GM23338 (cell line): ENCODE data around the gene KIF18A. TPM values are rescaled to one million over a fixed set of nuclear protein-coding genes. Genes with fewer than 3 reads are reported as not detected.

Experiments
- ATAC-seq: fragments of 200-7000 bp; cut with Tn5 transposase; 3 replicates; pipeline ENCODE4 v1.9.1; 2020
- DNase-seq: peaks from one replicate; pipeline ENCODE4 v3.0.0-alpha.2; 2015; ENCODE audit warnings: low spot score
- H2AFZ ChIP-seq: fragments of 200-600 bp; sonication (generic); 2 replicates; pipeline ENCODE4 v1.8.0; 2016; ENCODE audit warnings: antibody characterized with exemption, mild to moderate bottlenecking, moderate library complexity
- H3F3A ChIP-seq: fragments of 200-600 bp; sonication (generic); replicated peaks from 2 replicates; pipeline ENCODE4 v1.8.0; 2017; ENCODE audit warnings: antibody characterized with exemption, mixed run types, low read depth
- H3K27ac ChIP-seq: fragments of 200-600 bp; sonication (generic); 2 replicates; pipeline ENCODE4 v1.6.1; 2016; ENCODE audit warnings: low read depth
- H3K27me3 ChIP-seq: fragments of 200-600 bp; sonication (generic); 2 replicates; pipeline ENCODE4 v1.8.0; 2016; ENCODE audit warnings: mild to moderate bottlenecking, mixed run types, moderate library complexity; ENCODE audit not compliant: insufficient read depth
- H3K36me3 ChIP-seq: fragments of 200-600 bp; sonication (generic); 2 replicates; pipeline ENCODE4 v1.8.0; 2016; ENCODE audit warnings: mild to moderate bottlenecking; ENCODE audit not compliant: insufficient read depth
- H3K4me1 ChIP-seq: fragments of 200-600 bp; sonication (generic); 2 replicates; pipeline ENCODE4 v1.8.0; 2016; ENCODE audit warnings: mild to moderate bottlenecking, moderate library complexity; ENCODE audit not compliant: insufficient read depth
- H3K4me2 ChIP-seq: fragments of 200-600 bp; sonication (generic); 2 replicates; pipeline ENCODE4 v1.7.1; 2017; ENCODE audit warnings: mixed run types
- H3K4me3 ChIP-seq: fragments of 200-600 bp; sonication (generic); 2 replicates; pipeline ENCODE4 v1.6.1; 2016; ENCODE audit warnings: mixed run types
- H3K79me2 ChIP-seq: fragments of 200-600 bp; sonication (generic); replicated peaks from 2 replicates; pipeline ENCODE4 v1.8.0; 2017; ENCODE audit warnings: mild to moderate bottlenecking; ENCODE audit not compliant: insufficient read depth
- H3K9me2 ChIP-seq: fragments of 200-600 bp; sonication (generic); 2 replicates; pipeline ENCODE4 v1.8.0; 2017; ENCODE audit not compliant: insufficient read depth
- H4K20me1 ChIP-seq: fragments of 200-600 bp; sonication (generic); replicated peaks from 2 replicates; pipeline ENCODE4 v1.8.0; 2017; ENCODE audit warnings: mild to moderate bottlenecking; ENCODE audit not compliant: insufficient read depth
- H3K27ac Mint-ChIP-seq: 2 replicates; pipeline ENCODE4 v1.8.0; 2020; ENCODE audit warnings: inconsistent platforms, mild to moderate bottlenecking, moderate library complexity, mixed read lengths
- H3K27me3 Mint-ChIP-seq: 3 replicates; pipeline ENCODE4 v1.8.0; 2022; ENCODE audit warnings: low read depth, mild to moderate bottlenecking, moderate library complexity, mixed read lengths, inconsistent platforms; ENCODE audit not compliant: insufficient read depth, poor library complexity
- H3K36me3 Mint-ChIP-seq: 3 replicates; pipeline ENCODE4 v1.8.0; 2021; ENCODE audit warnings: low read depth, mild to moderate bottlenecking, inconsistent platforms, moderate library complexity, mixed read lengths
- H3K4me1 Mint-ChIP-seq: 3 replicates; pipeline ENCODE4 v1.8.0; 2020; ENCODE audit warnings: mild to moderate bottlenecking, inconsistent platforms, mixed read lengths
- H3K4me3 Mint-ChIP-seq: 3 replicates; pipeline ENCODE4 v1.8.0; 2021; ENCODE audit warnings: moderate library complexity, mild to moderate bottlenecking, inconsistent platforms, mixed read lengths
- H3K9me3 Mint-ChIP-seq: 3 replicates; pipeline ENCODE4 v1.8.0; 2020; ENCODE audit warnings: moderate library complexity, mild to moderate bottlenecking, inconsistent platforms, mixed read lengths
- CREB1 ChIP-seq: fragments of 250-450 bp; sonication (Bioruptor Pico); IDR thresholded peaks from 2 replicates; pipeline ENCODE4 v1.5.0; 2020; ENCODE audit warnings: low read depth, mild to moderate bottlenecking, moderate library complexity
- CTCF ChIP-seq, 2 experiments: fragments of 200-600 bp in 1 of 2; sonication (generic) in 1 of 2; conservative IDR thresholded peaks; 2 replicates each; pipeline versions ENCODE4 v1.5.1 to v1.6.1; 2016 to 2017; ENCODE audit warnings: antibody characterized with exemption in 2 of 2, low read depth in 2 of 2, mild to moderate bottlenecking in 2 of 2, moderate library complexity in 1 of 2
- ETS1 ChIP-seq: IDR thresholded peaks from 2 replicates; pipeline ENCODE4 v1.6.1; 2016; ENCODE audit warnings: antibody characterized with exemption
- EZH2 ChIP-seq: fragments of 200-600 bp; sonication (generic); IDR thresholded peaks from one replicate; pipeline ENCODE4 v1.8.0; 2017; ENCODE audit warnings: antibody characterized with exemption, mild to moderate bottlenecking, low read depth; ENCODE audit not compliant: unreplicated experiment
- EZH2phosphoT487 ChIP-seq: fragments of 200-600 bp; sonication (generic); IDR thresholded peaks from one replicate; pipeline ENCODE4 v1.8.1; 2018; ENCODE audit warnings: antibody characterized with exemption; ENCODE audit not compliant: unreplicated experiment
- JUNB ChIP-seq: IDR thresholded peaks from one replicate; pipeline ENCODE4 v1.6.1; 2016; ENCODE audit warnings: antibody characterized with exemption; ENCODE audit not compliant: unreplicated experiment
- NANOG ChIP-seq: IDR thresholded peaks from 2 replicates; pipeline ENCODE4 v1.6.1; 2016; ENCODE audit warnings: antibody characterized with exemption, borderline replicate concordance
- POLR2AphosphoS5 ChIP-seq: IDR thresholded peaks from 2 replicates; pipeline ENCODE4 v1.6.1; 2016; ENCODE audit warnings: antibody characterized with exemption, low read depth
- STAT1 ChIP-seq: IDR thresholded peaks from one replicate; pipeline ENCODE4 v1.6.1; 2016; ENCODE audit warnings: antibody characterized with exemption; ENCODE audit not compliant: unreplicated experiment
- ZNF114 ChIP-seq: fragments of 250-450 bp; sonication (Bioruptor Pico); IDR thresholded peaks from 2 replicates; pipeline ENCODE4 v1.5.0; 2020; ENCODE audit warnings: mild to moderate bottlenecking, moderate library complexity
- ZNF331 ChIP-seq: fragments of 250-450 bp; sonication (Bioruptor Pico); IDR thresholded peaks from 2 replicates; pipeline ENCODE4 v1.5.0; 2020; ENCODE audit warnings: low read depth, mild to moderate bottlenecking, moderate library complexity
- polyA plus RNA-seq: library from polyadenylated mRNA; unstranded; fragments of >200 nt; fragmentation: Nextera tagmentation; extraction: Ambion mirVana; gene quantifications from 2 replicates; pipeline ENCODE4 v1.2.1, GENCODE V29; 2016
- total RNA-seq: library from RNA; depleted of rRNA; stranded (reverse); fragments of >200 nt; shearing (Covaris generic); gene quantifications from 2 replicates; pipeline ENCODE4 v1.2.3, GENCODE V29; 2014

KIF18A gene
- total and polyA plus RNA-seq, 2 experiments from 2014 or later = 22.2 to 26.5 TPM

GRCh38 chr11:27995083-27995482, 112.9 kb downstream of the KIF18A start (continued):
- TF ChIP-seq STAT1 (no peak), ZNF114 (no peak), ZNF331 (CRISPR knock-in tag) (no peak), POLR2AphosphoS5 (no peak), ETS1 (no peak), NANOG (no peak), EZH2phosphoT487 (no peak), EZH2 (no peak), CTCF (conservative IDR thresholded peaks at IDR 0.05; ENCODE audit: low read depth in 2 of 2) (no peak), JUNB (no peak), CREB1 (no peak)

- no peak overlapping the region for H3K4me3 ChIP-seq
- Mint-ChIP-seq H3K27me3 (no peaks in the 10 kb centered on the region), H3K27ac (no peak overlapping the region), H3K36me3 (no peaks in the 10 kb centered on the region), H3K4me1 (no peaks in the 10 kb centered on the region), H3K9me3 (no peaks in the 10 kb centered on the region), H3K4me3 (no peak overlapping the region)
- no peaks in the 10 kb centered on the region for H4K20me1 ChIP-seq
- H3K79me2 ChIP-seq = no peaks in the 10 kb centered on the region
- no peaks in the 10 kb centered on the region for H3K9me2 ChIP-seq
- DNase-seq (no peak), ATAC-seq (no peak)
- H3K36me3 ChIP-seq = no peaks in the 10 kb centered on the region
- H2AFZ ChIP-seq = no peak overlapping the region
- no peak for TF ChIP-seq EZH2phosphoT487
- TF ChIP-seq ETS1 = no peak
- TF ChIP-seq ZNF114 = no peak
- no peak for TF ChIP-seq ZNF331 (CRISPR knock-in tag)
- TF ChIP-seq EZH2 = no peak
- TF ChIP-seq JUNB = no peak
- no peak for TF ChIP-seq STAT1
- H3K27ac ChIP-seq = no peak overlapping the region
- H3K4me1 ChIP-seq = no peaks in the 10 kb centered on the region
- no peaks in the 10 kb centered on the region for H3F3A ChIP-seq
- H3K27me3 ChIP-seq = no peaks in the 10 kb centered on the region
- H3K4me2 ChIP-seq = no peak overlapping the region
Measured at GRCh38 chr11:27991736-27992135, 116.2 kb downstream of the KIF18A start.
